ENCODE data around the gene MPP2. TPM values are rescaled to one million over a fixed set of nuclear protein-coding genes. Genes with fewer than 3 reads are reported as not detected.
"Not testable (repeated sequence)": the region's sequence is repeated elsewhere in the genome, so short reads cannot be mapped to it uniquely, and the experiment has no call there.

Gene MPP2
- total RNA-seq, 1 donor, result under 0.01 TPM

GRCh38 chr17:43905400-43905984 lies 1.8 kb downstream of the MPP2 start:
- H3K4me3 ChIP-seq (ENCODE audit: low read depth, low read length), result no peak overlapping the region
- no peak for DNase-seq (ENCODE audit: low read depth)
- no peak for TF ChIP-seq CTCF (IDR thresholded peaks at IDR 0.05; ENCODE audit: insufficient read depth, low read depth, low read length)

- DNase-seq (ENCODE audit: low read depth), result no peak
- no peak overlapping the region for H3K4me3 ChIP-seq (ENCODE audit: low read depth, low read length)
- TF ChIP-seq CTCF (IDR thresholded peaks at IDR 0.05; ENCODE audit: insufficient read depth, low read depth, low read length), result no peak
These were observed 5.3 kb downstream of the MPP2 start for GRCh38 chr17:43901861-43902589.

GRCh38 chr17:43900858-43901754 lies 6.2 kb downstream of the MPP2 start:
- DNase-seq (ENCODE audit: low read depth), result no peak
- TF ChIP-seq CTCF (IDR thresholded peaks at IDR 0.05; ENCODE audit: insufficient read depth, low read depth, low read length), result no peak
- H3K4me3 ChIP-seq (ENCODE audit: low read depth, low read length), result peak overlapping the region; percentile 56

- DNase-seq (ENCODE audit: low read depth), result peak; percentile 77
- no peak for TF ChIP-seq CTCF (IDR thresholded peaks at IDR 0.05; ENCODE audit: insufficient read depth, low read depth, low read length)
- peak overlapping the region; percentile 56 for H3K4me3 ChIP-seq (ENCODE audit: low read depth, low read length)
These were observed 7.0 kb downstream of the MPP2 start for GRCh38 chr17:43900183-43900857.

GRCh38 chr17:43898446-43898845 lies 8.9 kb downstream of the MPP2 start:
- TF ChIP-seq CTCF (IDR thresholded peaks at IDR 0.05; ENCODE audit: insufficient read depth, low read depth, low read length), result no peak
- DNase-seq (ENCODE audit: low read depth), result no peak
- H3K4me3 ChIP-seq (ENCODE audit: low read depth, low read length), result no peak overlapping the region

GRCh38 chr17:43897831-43898230 lies 9.5 kb downstream of the MPP2 start:
- TF ChIP-seq CTCF (IDR thresholded peaks at IDR 0.05; ENCODE audit: insufficient read depth, low read depth, low read length), result no peak
- no peak overlapping the region for H3K4me3 ChIP-seq (ENCODE audit: low read depth, low read length)
- DNase-seq (ENCODE audit: low read depth), result no peak

- H3K4me3 ChIP-seq (ENCODE audit: low read depth, low read length); DNase-seq (ENCODE audit: low read depth): not testable (repeated sequence)
These were observed 12.8 kb downstream of the MPP2 start for GRCh38 chr17:43894494-43894893.

Measured in fibroblast of villous mesenchyme (primary cell).